Liver (tissue), 9 donors: ENCODE measurements around the gene PRSS56. TPM values are rescaled to one million over a fixed set of nuclear protein-coding genes. Genes with fewer than 3 reads are reported as not detected.

Source experiments
- DNase-seq: peaks from one replicate; pipeline ENCODE4 v3.0.0-alpha.2; 2017; ENCODE audit warnings: low spot score
- H3K27ac ChIP-seq, 2 donors: one replicate each; pipeline ENCODE4 v1.7.0; 2013; ENCODE audit warnings: inconsistent platforms in 2 of 2, low read length in 2 of 2, control low read depth in 1 of 2, low read depth in 1 of 2, mild to moderate bottlenecking in 1 of 2
- H3K27me3 ChIP-seq, 4 donors: one replicate each; pipeline versions ENCODE4 v1.6.1 to v1.7.0; 2013; ENCODE audit warnings: low read length in 3 of 4, inconsistent platforms in 1 of 4, mild to moderate bottlenecking in 1 of 4, moderate library complexity in 1 of 4; ENCODE audit not compliant: control insufficient read depth in 4 of 4, insufficient read depth in 4 of 4
- H3K36me3 ChIP-seq, 4 donors: one replicate each; pipeline versions ENCODE4 v1.6.1 to v1.7.0; 2013; ENCODE audit warnings: low read length in 3 of 4, mild to moderate bottlenecking in 3 of 4, low read depth in 1 of 4, moderate library complexity in 1 of 4; ENCODE audit not compliant: control insufficient read depth in 4 of 4, insufficient read depth in 3 of 4
- H3K4me1 ChIP-seq, 4 donors: one replicate each; pipeline versions ENCODE4 v1.6.1 to v1.7.0; 2013; ENCODE audit warnings: low read length in 3 of 4, mild to moderate bottlenecking in 3 of 4, moderate library complexity in 1 of 4; ENCODE audit not compliant: control insufficient read depth in 4 of 4, insufficient read depth in 4 of 4
- H3K4me3 ChIP-seq, 3 donors: one replicate each; pipeline versions ENCODE4 v1.6.1 to v1.7.0; 2013; ENCODE audit warnings: low read length in 3 of 3, control low read depth in 1 of 3, low read depth in 1 of 3, mild to moderate bottlenecking in 1 of 3
- H3K9ac ChIP-seq, 2 donors: one replicate each; pipeline ENCODE4 v1.7.0; 2013; ENCODE audit warnings: low read length in 2 of 2, mild to moderate bottlenecking in 2 of 2, moderate library complexity in 2 of 2, control low read depth in 1 of 2, low read depth in 1 of 2
- H3K9me3 ChIP-seq, 4 donors: one replicate each; pipeline versions ENCODE4 v1.6.1 to v1.7.0; 2013; ENCODE audit warnings: low read length in 3 of 4; ENCODE audit not compliant: control insufficient read depth in 4 of 4
- EGR1 ChIP-seq, 2 donors: IDR thresholded peaks; 2 replicates each; pipeline ENCODE4 v1.6.1; 2016 to 2018; ENCODE audit warnings: antibody characterized with exemption in 2 of 2, low read depth in 2 of 2
- FOXA1 ChIP-seq: IDR thresholded peaks from 2 replicates; pipeline ENCODE4 v1.6.1; 2016; ENCODE audit warnings: antibody characterized with exemption
- FOXA2 ChIP-seq: IDR thresholded peaks from 2 replicates; pipeline ENCODE4 v1.6.1; 2016; ENCODE audit warnings: antibody characterized with exemption
- GABPA ChIP-seq, 2 donors: IDR thresholded peaks in 1 of 2; conservative IDR thresholded peaks in 1 of 2; 2 replicates each; pipeline ENCODE4 v1.6.1; 2016; ENCODE audit warnings: antibody characterized with exemption in 2 of 2, mild to moderate bottlenecking in 1 of 2, moderate library complexity in 1 of 2
- HNF4A ChIP-seq, 2 donors: conservative IDR thresholded peaks; 2 replicates each; pipeline ENCODE4 v1.6.1; 2016; ENCODE audit warnings: antibody characterized with exemption in 2 of 2, mild to moderate bottlenecking in 2 of 2
- JUND ChIP-seq, 2 donors: IDR thresholded peaks; 2 replicates each; pipeline ENCODE4 v1.6.1; 2016; ENCODE audit warnings: antibody characterized with exemption in 2 of 2
- NR2F2 ChIP-seq: IDR thresholded peaks from 2 replicates; pipeline ENCODE4 v1.6.1; 2016; ENCODE audit warnings: antibody characterized with exemption
- RAD21 ChIP-seq, 2 donors: IDR thresholded peaks; 2 replicates each; pipeline ENCODE4 v1.6.1; 2016; ENCODE audit warnings: antibody characterized with exemption in 2 of 2, mild to moderate bottlenecking in 2 of 2
- RXRA ChIP-seq, 2 donors: IDR thresholded peaks; 2 replicates each; pipeline ENCODE4 v1.6.1; 2017 to 2018; ENCODE audit warnings: antibody characterized with exemption in 2 of 2, mild to moderate bottlenecking in 1 of 2
- SP1 ChIP-seq: IDR thresholded peaks from 2 replicates; pipeline ENCODE4 v1.6.1; 2018; ENCODE audit warnings: antibody characterized with exemption, mild to moderate bottlenecking
- TAF1 ChIP-seq: conservative IDR thresholded peaks from 2 replicates; pipeline ENCODE4 v1.6.1; 2016; ENCODE audit warnings: antibody characterized with exemption, mild to moderate bottlenecking
- YY1 ChIP-seq: IDR thresholded peaks from 2 replicates; pipeline ENCODE4 v1.6.1; 2016; ENCODE audit warnings: antibody characterized with exemption, mild to moderate bottlenecking
- WGBS: extraction: QIAGEN DNeasy Blood & Tissue Kit; methylation state at CpG from one replicate; pipeline ENCODE4 v1.1.7; 2013; 5-methylcytosine and 5-hydroxymethylcytosine counted together
- polyA plus RNA-seq, 2 donors: library from polyadenylated mRNA; stranded (reverse) in 1 of 2; unstranded in 1 of 2; fragments of 200-250 nt in 1 of 2; fragments of >200 nt in 1 of 2; fragmentation: Nextera tagmentation in 1 of 2; extraction: Ambion mirVana in 1 of 2; gene quantifications; one replicate each; pipeline versions ENCODE4 v1.2.1 to v1.2.3, GENCODE V29; 2013 to 2015
- total RNA-seq, 2 donors: library from RNA; depleted of rRNA; stranded (reverse); fragments of >200 nt; gene quantifications; one replicate each; pipeline ENCODE4 v1.2.3, GENCODE V29; 2014
- TF ChIP-seq, protein P1 (sequence below): IDR thresholded peaks from 2 replicates; pipeline ENCODE4 v1.6.1; 2016; ENCODE audit warnings: antibody characterized with exemption
- TF ChIP-seq, protein P2 (sequence below): IDR thresholded peaks from 2 replicates; pipeline ENCODE4 v1.6.1; 2016; ENCODE audit warnings: antibody characterized with exemption
- TF ChIP-seq, protein P3 (sequence below): fragments of 150-350 bp; IDR thresholded peaks from 2 replicates; pipeline ENCODE4 v1.5.1; 2017; ENCODE audit warnings: improper control_type of control experiment, low read depth, low read length; ENCODE audit not compliant: missing input control
- TF ChIP-seq, protein P4 (sequence below): IDR thresholded peaks from 2 replicates; pipeline ENCODE4 v1.6.1; 2016; ENCODE audit warnings: antibody characterized with exemption
- TF ChIP-seq, protein P5 (sequence below): IDR thresholded peaks from 2 replicates; pipeline ENCODE4 v1.6.1; 2016; ENCODE audit warnings: antibody characterized with exemption, mild to moderate bottlenecking
- donor health status: healthy.
- donor health status: healthy.
- donor health status: healthy.
- donor health status: healthy.
- donor health status: healthy.

The PRSS56 gene
- total and polyA plus RNA-seq, 4 donors, result 0.02 TPM; not detected in 3

DNA sequence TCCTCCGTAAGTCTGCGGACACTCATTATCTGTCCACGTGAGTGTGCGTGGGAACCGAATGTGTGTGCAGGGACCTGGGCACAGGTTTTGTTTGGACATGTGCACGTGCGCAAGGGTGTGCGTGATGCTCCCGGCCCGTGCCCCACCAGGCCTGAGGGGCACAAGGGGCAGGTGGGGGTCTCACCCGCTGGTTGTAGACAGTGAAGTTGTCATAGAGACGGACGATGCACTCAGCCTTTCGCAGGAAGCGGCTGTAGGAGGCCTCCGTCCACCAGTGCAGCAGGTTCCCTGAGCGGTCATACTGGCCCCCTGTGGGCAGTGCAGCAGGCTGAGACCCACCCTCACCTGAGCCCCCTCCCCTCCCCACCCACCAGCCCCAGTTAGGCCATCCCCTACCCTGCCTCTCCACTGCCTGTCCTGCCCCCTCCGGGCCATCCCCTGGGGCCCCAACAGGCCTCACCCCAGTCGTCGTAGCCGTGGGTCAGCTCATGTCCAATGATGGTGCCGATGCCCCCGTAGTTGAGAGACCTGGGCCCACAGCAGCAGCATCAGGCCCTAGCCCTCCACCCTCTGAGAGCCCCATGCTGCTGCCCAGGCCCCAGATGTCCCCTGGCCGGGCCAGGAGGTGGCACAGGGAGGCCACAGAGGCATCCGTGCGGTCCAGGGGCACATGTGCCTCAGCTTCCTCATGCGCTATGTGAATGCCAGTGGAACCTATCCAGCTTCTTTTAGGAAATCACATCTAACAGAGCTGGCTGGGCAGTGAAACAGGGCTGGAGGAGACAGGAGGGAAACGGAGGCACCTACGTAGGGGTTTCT lies 38.7 kb upstream of the PRSS56 start:
- Histone ChIP-seq H3K4me3 (no peak overlapping the region), H3K27ac (no peak overlapping the region), H3K9ac (no peak overlapping the region), H3K27me3 (peaks cover 2 to 6% (median 3%) of the 10 kb centered on the region in 4 donors), H3K36me3 (no peaks in the 10 kb centered on the region), H3K9me3 (no peaks in the 10 kb centered on the region), H3K4me1 (peaks cover 0 to 14% (median 4%) of the 10 kb centered on the region in 4 donors)
- no peak for DNase-seq
- whole genome bisulfite sequencing, result 91% methylated on average over 29 of the region's 29 CpGs
- TF ChIP-seq, protein P1, sequence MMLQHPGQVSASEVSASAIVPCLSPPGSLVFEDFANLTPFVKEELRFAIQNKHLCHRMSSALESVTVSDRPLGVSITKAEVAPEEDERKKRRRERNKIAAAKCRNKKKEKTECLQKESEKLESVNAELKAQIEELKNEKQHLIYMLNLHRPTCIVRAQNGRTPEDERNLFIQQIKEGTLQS, result no peak
- TF ChIP-seq, protein P2, sequence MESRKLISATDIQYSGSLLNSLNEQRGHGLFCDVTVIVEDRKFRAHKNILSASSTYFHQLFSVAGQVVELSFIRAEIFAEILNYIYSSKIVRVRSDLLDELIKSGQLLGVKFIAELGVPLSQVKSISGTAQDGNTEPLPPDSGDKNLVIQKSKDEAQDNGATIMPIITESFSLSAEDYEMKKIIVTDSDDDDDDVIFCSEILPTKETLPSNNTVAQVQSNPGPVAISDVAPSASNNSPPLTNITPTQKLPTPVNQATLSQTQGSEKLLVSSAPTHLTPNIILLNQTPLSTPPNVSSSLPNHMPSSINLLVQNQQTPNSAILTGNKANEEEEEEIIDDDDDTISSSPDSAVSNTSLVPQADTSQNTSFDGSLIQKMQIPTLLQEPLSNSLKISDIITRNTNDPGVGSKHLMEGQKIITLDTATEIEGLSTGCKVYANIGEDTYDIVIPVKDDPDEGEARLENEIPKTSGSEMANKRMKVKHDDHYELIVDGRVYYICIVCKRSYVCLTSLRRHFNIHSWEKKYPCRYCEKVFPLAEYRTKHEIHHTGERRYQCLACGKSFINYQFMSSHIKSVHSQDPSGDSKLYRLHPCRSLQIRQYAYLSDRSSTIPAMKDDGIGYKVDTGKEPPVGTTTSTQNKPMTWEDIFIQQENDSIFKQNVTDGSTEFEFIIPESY, result no peak
- TF ChIP-seq NR2F2 (no peak), FOXA1 (no peak), JUND (IDR thresholded peaks at IDR 0.05) (no peak), TAF1 (no peak), YY1 (no peak), FOXA2 (no peak), GABPA (IDR thresholded peaks at IDR 0.05 in 1 of 2, conservative IDR thresholded peaks at IDR 0.05 in 1 of 2) (no peak), RAD21 (IDR thresholded peaks at IDR 0.05) (no peak), HNF4A (conservative IDR thresholded peaks at IDR 0.05) (no peak), EGR1 (IDR thresholded peaks at IDR 0.05; ENCODE audit: low read depth in 2 of 2) (no peak)
- TF ChIP-seq, protein P3, sequence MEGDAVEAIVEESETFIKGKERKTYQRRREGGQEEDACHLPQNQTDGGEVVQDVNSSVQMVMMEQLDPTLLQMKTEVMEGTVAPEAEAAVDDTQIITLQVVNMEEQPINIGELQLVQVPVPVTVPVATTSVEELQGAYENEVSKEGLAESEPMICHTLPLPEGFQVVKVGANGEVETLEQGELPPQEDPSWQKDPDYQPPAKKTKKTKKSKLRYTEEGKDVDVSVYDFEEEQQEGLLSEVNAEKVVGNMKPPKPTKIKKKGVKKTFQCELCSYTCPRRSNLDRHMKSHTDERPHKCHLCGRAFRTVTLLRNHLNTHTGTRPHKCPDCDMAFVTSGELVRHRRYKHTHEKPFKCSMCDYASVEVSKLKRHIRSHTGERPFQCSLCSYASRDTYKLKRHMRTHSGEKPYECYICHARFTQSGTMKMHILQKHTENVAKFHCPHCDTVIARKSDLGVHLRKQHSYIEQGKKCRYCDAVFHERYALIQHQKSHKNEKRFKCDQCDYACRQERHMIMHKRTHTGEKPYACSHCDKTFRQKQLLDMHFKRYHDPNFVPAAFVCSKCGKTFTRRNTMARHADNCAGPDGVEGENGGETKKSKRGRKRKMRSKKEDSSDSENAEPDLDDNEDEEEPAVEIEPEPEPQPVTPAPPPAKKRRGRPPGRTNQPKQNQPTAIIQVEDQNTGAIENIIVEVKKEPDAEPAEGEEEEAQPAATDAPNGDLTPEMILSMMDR, result no peak
- TF ChIP-seq, protein P4, sequence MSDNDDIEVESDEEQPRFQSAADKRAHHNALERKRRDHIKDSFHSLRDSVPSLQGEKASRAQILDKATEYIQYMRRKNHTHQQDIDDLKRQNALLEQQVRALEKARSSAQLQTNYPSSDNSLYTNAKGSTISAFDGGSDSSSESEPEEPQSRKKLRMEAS, result no peak

DNA sequence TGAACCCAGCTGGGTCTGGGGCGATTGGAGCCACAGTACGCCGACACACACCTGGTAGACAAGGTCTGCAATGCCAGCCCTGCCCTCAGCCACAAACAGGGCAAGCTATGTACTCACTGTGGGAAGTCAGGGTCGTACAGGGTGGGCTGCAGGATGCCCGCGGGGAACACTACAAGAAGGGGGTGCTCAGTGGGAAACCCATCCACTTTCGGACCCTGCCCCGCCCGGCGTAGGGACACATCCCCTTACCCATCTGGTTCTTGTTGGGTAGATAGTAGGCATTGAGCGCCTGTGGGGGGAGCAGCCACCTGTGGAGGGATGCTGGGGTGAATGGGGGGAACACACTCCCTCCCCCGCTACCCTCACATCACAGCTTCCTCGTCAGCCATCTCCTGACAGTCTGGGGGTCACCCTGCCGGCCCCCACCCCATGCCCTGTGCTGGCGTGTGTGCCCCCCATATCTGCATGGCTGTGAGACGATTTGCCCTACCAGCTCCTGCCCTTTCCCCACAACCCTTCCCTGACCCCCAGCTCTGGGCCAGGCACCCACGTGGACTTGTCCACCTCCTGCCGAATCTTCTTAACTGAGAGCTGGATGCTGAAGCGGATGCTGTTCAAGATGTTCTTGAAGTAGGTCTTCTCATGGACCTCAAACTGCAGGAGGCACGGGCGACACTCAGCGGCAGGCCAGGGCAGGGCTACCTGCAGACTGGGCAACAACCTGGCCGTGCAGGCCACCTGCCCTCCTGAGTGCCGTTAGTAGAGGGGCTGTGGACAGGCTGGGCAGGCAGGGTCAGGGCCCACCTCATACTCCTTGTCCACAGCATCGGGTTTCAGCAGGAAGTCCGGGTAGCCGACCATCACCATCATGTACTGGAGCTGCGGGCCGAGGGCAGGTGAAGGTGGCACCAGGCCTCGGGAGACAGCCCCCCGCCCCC lies 37.6 kb upstream of the PRSS56 start:
- H3K36me3 ChIP-seq, result no peaks in the 10 kb centered on the region
- WGBS, result 90% methylated on average over 31 of the region's 31 CpGs
- H3K9ac ChIP-seq, result no peak overlapping the region
- H3K4me1 ChIP-seq, result peaks cover 3 to 23% (median 6%) of the 10 kb centered on the region in 4 donors
- no peak overlapping the region for H3K27ac ChIP-seq
- no peak for DNase-seq
- no peaks in the 10 kb centered on the region for H3K9me3 ChIP-seq
- TF ChIP-seq SP1 (no peak), RXRA (IDR thresholded peaks at IDR 0.05) (no peak), HNF4A (conservative IDR thresholded peaks at IDR 0.05) (no peak), EGR1 (IDR thresholded peaks at IDR 0.05; ENCODE audit: low read depth in 2 of 2) (no peak), JUND (IDR thresholded peaks at IDR 0.05) (no peak), RAD21 (IDR thresholded peaks at IDR 0.05) (no peak), GABPA (IDR thresholded peaks at IDR 0.05 in 1 of 2, conservative IDR thresholded peaks at IDR 0.05 in 1 of 2) (no peak), FOXA1 (no peak), NR2F2 (no peak)
- TF ChIP-seq, protein P3, result no peak
- TF ChIP-seq, protein P5, sequence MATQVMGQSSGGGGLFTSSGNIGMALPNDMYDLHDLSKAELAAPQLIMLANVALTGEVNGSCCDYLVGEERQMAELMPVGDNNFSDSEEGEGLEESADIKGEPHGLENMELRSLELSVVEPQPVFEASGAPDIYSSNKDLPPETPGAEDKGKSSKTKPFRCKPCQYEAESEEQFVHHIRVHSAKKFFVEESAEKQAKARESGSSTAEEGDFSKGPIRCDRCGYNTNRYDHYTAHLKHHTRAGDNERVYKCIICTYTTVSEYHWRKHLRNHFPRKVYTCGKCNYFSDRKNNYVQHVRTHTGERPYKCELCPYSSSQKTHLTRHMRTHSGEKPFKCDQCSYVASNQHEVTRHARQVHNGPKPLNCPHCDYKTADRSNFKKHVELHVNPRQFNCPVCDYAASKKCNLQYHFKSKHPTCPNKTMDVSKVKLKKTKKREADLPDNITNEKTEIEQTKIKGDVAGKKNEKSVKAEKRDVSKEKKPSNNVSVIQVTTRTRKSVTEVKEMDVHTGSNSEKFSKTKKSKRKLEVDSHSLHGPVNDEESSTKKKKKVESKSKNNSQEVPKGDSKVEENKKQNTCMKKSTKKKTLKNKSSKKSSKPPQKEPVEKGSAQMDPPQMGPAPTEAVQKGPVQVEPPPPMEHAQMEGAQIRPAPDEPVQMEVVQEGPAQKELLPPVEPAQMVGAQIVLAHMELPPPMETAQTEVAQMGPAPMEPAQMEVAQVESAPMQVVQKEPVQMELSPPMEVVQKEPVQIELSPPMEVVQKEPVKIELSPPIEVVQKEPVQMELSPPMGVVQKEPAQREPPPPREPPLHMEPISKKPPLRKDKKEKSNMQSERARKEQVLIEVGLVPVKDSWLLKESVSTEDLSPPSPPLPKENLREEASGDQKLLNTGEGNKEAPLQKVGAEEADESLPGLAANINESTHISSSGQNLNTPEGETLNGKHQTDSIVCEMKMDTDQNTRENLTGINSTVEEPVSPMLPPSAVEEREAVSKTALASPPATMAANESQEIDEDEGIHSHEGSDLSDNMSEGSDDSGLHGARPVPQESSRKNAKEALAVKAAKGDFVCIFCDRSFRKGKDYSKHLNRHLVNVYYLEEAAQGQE, result no peak
- TF ChIP-seq, protein P4, result no peak
- H3K4me3 ChIP-seq, result no peak overlapping the region
- H3K27me3 ChIP-seq, result peaks cover 2 to 10% (median 6%) of the 10 kb centered on the region in 4 donors
